Neural cell (in vitro differentiated cells): ENCODE results near the gene TECPR2.

Experiments used
- CTCF ChIP-seq: fragments of 450-650 bp; IDR thresholded peaks from 2 replicates; pipeline ENCODE4 v1.5.1; 2014; ENCODE audit warnings: antibody characterized with exemption, mild to moderate bottlenecking, moderate library complexity; ENCODE audit not compliant: poor library complexity, severe bottlenecking
- MXI1 ChIP-seq: fragments of 450-650 bp; conservative IDR thresholded peaks from 2 replicates; pipeline ENCODE4 v1.6.1; 2014; ENCODE audit warnings: antibody characterized with exemption, mild to moderate bottlenecking; ENCODE audit not compliant: poor library complexity, severe bottlenecking
- POLR2AphosphoS5 ChIP-seq: IDR thresholded peaks from 2 replicates; pipeline ENCODE4 v1.6.1; 2012
- REST ChIP-seq: IDR thresholded peaks from 2 replicates; pipeline ENCODE4 v1.6.1; 2012; ENCODE audit warnings: borderline replicate concordance

DNA sequence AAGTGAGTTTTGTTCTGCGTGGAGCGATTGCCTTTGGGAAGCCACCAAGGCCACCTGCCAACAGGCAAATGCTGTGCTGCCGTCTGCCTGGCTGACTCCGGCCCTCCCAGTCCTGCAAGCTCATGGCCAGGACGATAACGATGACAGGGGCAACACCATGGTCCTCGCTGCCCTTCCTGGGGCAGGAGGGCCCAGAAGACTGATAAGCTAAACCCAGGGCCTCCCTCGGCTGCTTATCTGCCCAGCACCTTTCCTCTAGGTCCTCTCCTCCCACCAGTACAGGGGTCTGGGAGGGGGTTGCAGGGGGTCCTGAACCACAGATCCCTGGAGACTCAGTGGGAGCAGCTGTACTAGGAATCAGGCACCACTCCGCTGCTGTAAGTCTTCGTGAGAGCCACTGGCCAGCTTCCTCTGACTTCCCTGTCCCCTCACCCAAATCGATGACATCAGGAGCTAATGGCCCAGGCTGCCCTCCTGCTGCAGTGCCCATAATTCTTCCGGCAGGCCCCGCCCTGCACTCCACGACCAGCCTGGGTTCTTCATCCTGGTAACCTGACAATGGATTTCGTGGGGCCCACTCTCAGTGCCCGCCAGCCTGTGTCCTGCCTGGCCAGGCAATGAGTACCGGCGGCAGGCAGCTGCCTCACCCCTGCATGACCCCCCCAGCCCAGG, 141.7 kb downstream of the TECPR2 start:
- TF ChIP-seq CTCF, result no peak
- no peak for TF ChIP-seq MXI1
- no peak for TF ChIP-seq POLR2AphosphoS5
- no peak for TF ChIP-seq REST
